RWPE1 (cell line): ENCODE results near the gene SLC39A7.

ENCODE experiments used
- CTCF ChIA-PET: fragments of 350-600 bp; sonication (Branson Sonifier 250); formaldehyde crosslinking; extraction: SDS; loops from one replicate; lab custom pipeline; 2021; lab: Yijun Ruan, JAX
- POLR2A ChIA-PET: fragments of 400-600 bp; formaldehyde crosslinking; extraction: SDS; loops from one replicate; lab custom pipeline; 2020; ENCODE audit warnings: antibody characterized with exemption; ENCODE audit not compliant: low non-redundant PET; lab: Yijun Ruan, JAX
- DNase-seq: peaks from one replicate; pipeline ENCODE4 v3.0.0; 2012; ENCODE audit warnings: low spot score
- H3K27ac ChIP-seq: fragments of 450-650 bp; 2 replicates; pipeline ENCODE4 v1.5.1; 2017
- CTCF ChIP-seq: fragments of 450-650 bp; conservative IDR thresholded peaks from 2 replicates; pipeline ENCODE4 v1.5.1; 2017; ENCODE audit warnings: low read depth, mild to moderate bottlenecking

Gene SLC39A7

GRCh38 chr6:33168639-33169038, 32.0 kb upstream of the SLC39A7 start:
- ChIA-PET CTCF (interaction anchor here (0.8 kb wide), 1 partner anchor 79 kb away, joined by 3 read pairs; no protein-coding TSS in a partner anchor), POLR2A (no interaction called here)
- DNase-seq, result no peak
- TF ChIP-seq CTCF, result no peak
- H3K27ac ChIP-seq, result no peak overlapping the region

GRCh38 chr6:33169291-33170175, 31.1 kb upstream of the SLC39A7 start:
- TF ChIP-seq CTCF, result no peak
- CTCF ChIA-PET, result interaction anchor here (0.6 kb wide), 1 partner anchor 177 kb away, joined by 4 read pairs; no protein-coding TSS in a partner anchor
- H3K27ac ChIP-seq, result no peak overlapping the region
- POLR2A ChIA-PET, result no interaction called here
- no peak for DNase-seq

GRCh38 chr6:33170176-33171015, 30.3 kb upstream of the SLC39A7 start:
- no peak overlapping the region for H3K27ac ChIP-seq
- POLR2A ChIA-PET, result no interaction called here
- TF ChIP-seq CTCF, result no peak
- no peak for DNase-seq
- CTCF ChIA-PET, result no interaction called here

GRCh38 chr6:33171016-33171879, 29.4 kb upstream of the SLC39A7 start:
- H3K27ac ChIP-seq, result no peak overlapping the region
- ChIA-PET POLR2A (no interaction called here), CTCF (interaction anchor here (1.4 kb wide), 1 partner anchor 11 kb away, joined by 18 read pairs; no protein-coding TSS in a partner anchor)
- no peak for DNase-seq
- TF ChIP-seq CTCF, result no peak

GRCh38 chr6:33171880-33172687, 28.6 kb upstream of the SLC39A7 start:
- POLR2A ChIA-PET, result no interaction called here

More at GRCh38 chr6:33171880-33172687, 28.6 kb upstream of the SLC39A7 start:
- DNase-seq, result no peak
- no peak for TF ChIP-seq CTCF
- H3K27ac ChIP-seq, result no peak overlapping the region
- CTCF ChIA-PET, result interaction anchor here (0.5 to 2.1 kb wide), 16 partner anchors 8 to 759 kb away, joined by 3 to 18 read pairs (median 4); no protein-coding TSS in a partner anchor
